Measurements from ENCODE around the gene ACSL6.
"Not testable (repeated sequence)": the region's sequence is repeated elsewhere in the genome, so short reads cannot be mapped to it uniquely, and the experiment has no call there.

The ACSL6 gene

GRCh38 chr5:131932235-131932634 lies 79.2 kb downstream of the ACSL6 start:
- no peak for DNase-seq

GRCh38 chr5:131928957-131929356 lies 82.5 kb downstream of the ACSL6 start:
- no peak for DNase-seq

DNA sequence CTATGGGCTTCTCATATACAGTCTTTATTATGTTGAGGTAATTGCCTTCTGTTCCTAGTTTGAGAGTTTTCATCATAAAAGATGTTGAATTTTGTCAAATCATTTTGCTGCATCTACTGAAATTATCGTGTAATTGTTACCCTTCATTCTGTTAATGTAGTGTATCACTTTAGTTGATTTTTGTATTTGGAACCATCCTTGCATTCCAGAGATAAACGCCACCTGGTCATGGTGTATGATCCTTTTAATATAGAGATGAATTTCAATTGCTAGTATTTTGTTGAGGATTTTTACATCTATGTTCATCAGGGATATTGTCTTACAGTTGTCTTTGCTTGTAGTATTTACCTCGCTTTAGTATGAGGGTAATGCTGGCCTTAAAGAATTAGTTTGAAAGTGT lies 85.3 kb downstream of the ACSL6 start:
- DNase-seq = no peak

DNA sequence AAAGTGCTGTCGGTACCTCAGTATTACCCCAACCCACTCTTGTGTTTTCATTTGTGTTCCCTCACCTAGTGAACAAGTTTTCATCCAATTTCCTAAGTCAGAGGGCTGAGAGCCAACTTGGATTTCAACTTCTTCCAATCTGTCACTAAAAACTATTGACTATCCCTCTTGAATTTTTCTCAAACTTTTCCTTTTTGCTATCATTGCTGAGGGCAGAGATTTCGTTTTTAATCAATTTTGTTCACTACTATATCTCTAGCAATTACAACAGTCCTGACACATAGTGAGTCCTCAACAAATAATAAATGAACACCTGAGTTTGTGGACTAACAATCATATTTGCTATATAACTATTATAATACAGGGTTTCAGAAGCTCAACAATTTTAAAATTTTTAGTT lies 95.0 kb downstream of the ACSL6 start:
- DNase-seq = no peak

- DNase-seq = no peak
Measured at GRCh38 chr5:131914472-131914871, 97.0 kb downstream of the ACSL6 start.

DNA sequence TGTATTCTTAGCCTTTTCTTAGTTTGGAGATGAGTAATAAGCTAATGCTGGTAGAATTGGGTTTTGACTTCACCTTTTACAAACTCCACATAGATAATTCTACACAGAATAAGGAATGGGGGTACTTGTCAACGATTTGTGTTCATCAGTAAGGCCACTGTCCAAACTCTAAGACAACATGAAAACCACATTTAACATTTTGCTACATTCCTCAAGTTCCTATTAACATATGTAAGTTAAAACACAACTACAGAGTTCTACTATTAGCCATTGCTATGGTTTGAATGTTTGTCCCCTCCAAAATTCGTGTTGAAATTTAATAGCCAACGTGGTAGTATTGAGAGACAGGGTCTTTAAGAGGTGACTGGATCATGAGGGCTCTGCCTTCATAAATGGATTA lies 97.9 kb downstream of the ACSL6 start:
- DNase-seq = no peak

- DNase-seq = no peak
Measured at GRCh38 chr5:131906668-131907067, 104.8 kb downstream of the ACSL6 start.

- not testable (repeated sequence) for DNase-seq
Measured at GRCh38 chr5:131902266-131902665, 109.2 kb downstream of the ACSL6 start.
